Activated T-helper 2 cell treated with anti-CD3 and anti-CD28 coated beads, Interferon-gamma antibody, Interleukin-2, Interleukin-4, amounts not matched to agents 10 μg/mL and 5 μg/mL and 100 μg/mL, durations not matched to agents 14 hours and 24 hours and 36 hours (primary cell): ENCODE results near the gene ATP8B1. TPM values are rescaled to one million over a fixed set of nuclear protein-coding genes. Genes with fewer than 3 reads are reported as not detected.
"Not testable (repeated sequence)": the region's sequence is repeated elsewhere in the genome, so short reads cannot be mapped to it uniquely, and the experiment has no call there.

Experiments
- DNase-seq: peaks from one replicate; pipeline ENCODE4 v3.0.0; 2021; ENCODE audit warnings: low spot score
- H3K27ac Mint-ChIP-seq: one replicate; pipeline ENCODE4 v1.8.0; 2021; ENCODE audit warnings: mixed read lengths
- H3K27me3 Mint-ChIP-seq: one replicate; pipeline ENCODE4 v1.8.0; 2021; ENCODE audit warnings: low read depth, mixed read lengths
- H3K36me3 Mint-ChIP-seq: one replicate; pipeline ENCODE4 v1.8.0; 2021; ENCODE audit warnings: low read depth, mixed read lengths
- H3K4me1 Mint-ChIP-seq: one replicate; pipeline ENCODE4 v1.8.0; 2021; ENCODE audit warnings: low read depth, mixed read lengths
- H3K4me3 Mint-ChIP-seq: one replicate; pipeline ENCODE4 v1.8.0; 2021; ENCODE audit warnings: low read depth, mild to moderate bottlenecking, moderate library complexity, mixed read lengths
- H3K9me3 Mint-ChIP-seq: one replicate; pipeline ENCODE4 v1.8.0; 2021; ENCODE audit warnings: mixed read lengths
- intact Hi-C: fragments of 100-400 bp; cut with micrococcal nuclease; formaldehyde crosslinking; loops from one replicate; pipeline ENCODE4 v1.15.1; 2023
- total RNA-seq: library from RNA; stranded (reverse); gene quantifications from 2 replicates; pipeline ENCODE4 v1.2.3, GENCODE V29; 2022

The ATP8B1 gene
- total RNA-seq, 1 donor from 2014 or later: not detected

DNA sequence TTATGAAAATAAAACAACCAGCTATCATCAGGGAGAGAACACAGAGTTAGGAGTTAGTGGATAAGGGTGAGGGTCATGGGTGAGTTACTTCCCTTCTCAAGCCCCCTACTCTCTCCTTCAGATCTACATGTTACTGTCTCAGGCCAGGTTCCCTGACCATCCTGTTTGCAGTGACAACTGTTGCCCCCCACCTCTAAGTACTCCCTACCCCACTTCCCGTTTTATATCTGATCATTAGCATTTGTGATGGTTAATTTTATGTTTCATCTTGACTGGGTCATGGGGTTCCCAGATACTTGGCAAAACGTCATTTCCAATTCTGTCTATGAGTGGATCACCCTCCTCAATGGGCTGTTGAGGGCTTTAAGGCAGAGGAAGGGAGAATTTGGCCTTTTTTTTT is 32.8 kb upstream of the ATP8B1 start:
- Mint-ChIP-seq H3K9me3 (peaks cover 36% of the 10 kb centered on the region), H3K27ac (no peak overlapping the region), H3K36me3 (peaks cover 3% of the 10 kb centered on the region), H3K4me1 (peaks cover 22% of the 10 kb centered on the region), H3K27me3 (peaks cover 22% of the 10 kb centered on the region), H3K4me3 (no peak overlapping the region)
- intact Hi-C loops: loop anchor here (5.0 kb wide), 2 partner anchors 84 to 1306 kb away; no protein-coding TSS in a partner anchor
- DNase-seq: no peak

- peaks cover 3% of the 10 kb centered on the region for H3K36me3 Mint-ChIP-seq
- no peak overlapping the region for H3K27ac Mint-ChIP-seq
- no peak for DNase-seq
- intact Hi-C loops: loop anchor here (5.0 kb wide), 2 partner anchors 82 to 1308 kb away; no protein-coding TSS in a partner anchor
- peaks cover 40% of the 10 kb centered on the region for H3K9me3 Mint-ChIP-seq
- peaks cover 22% of the 10 kb centered on the region for H3K4me1 Mint-ChIP-seq
- no peak overlapping the region for H3K4me3 Mint-ChIP-seq
- peaks cover 21% of the 10 kb centered on the region for H3K27me3 Mint-ChIP-seq
Measured at GRCh38 chr18:57834616-57835015, 31.5 kb upstream of the ATP8B1 start.

- H3K27me3 Mint-ChIP-seq: peaks cover 19% of the 10 kb centered on the region
- H3K4me3 Mint-ChIP-seq: no peak overlapping the region
- H3K4me1 Mint-ChIP-seq: peaks cover 21% of the 10 kb centered on the region
- peaks cover 35% of the 10 kb centered on the region for H3K9me3 Mint-ChIP-seq
- no peak overlapping the region for H3K27ac Mint-ChIP-seq
- H3K36me3 Mint-ChIP-seq: peaks cover 3% of the 10 kb centered on the region
- no peak for DNase-seq
- intact Hi-C loops: loop anchor here (1.0 kb wide), 1 partner anchor 8 kb away; no protein-coding TSS in a partner anchor
Measured at GRCh38 chr18:57833441-57834101, 30.5 kb upstream of the ATP8B1 start.

GRCh38 chr18:57832730-57833129 is 29.6 kb upstream of the ATP8B1 start:
- intact Hi-C loops: loop anchor here (1.0 kb wide), 1 partner anchor 9 kb away; no protein-coding TSS in a partner anchor
- Mint-ChIP-seq H3K27ac (no peak overlapping the region), H3K27me3 (peaks cover 19% of the 10 kb centered on the region), H3K36me3 (peaks cover 3% of the 10 kb centered on the region), H3K4me1 (peaks cover 14% of the 10 kb centered on the region), H3K4me3 (no peak overlapping the region), H3K9me3 (peaks cover 27% of the 10 kb centered on the region)
- no peak for DNase-seq

GRCh38 chr18:57831597-57832377 is 28.7 kb upstream of the ATP8B1 start:
- H3K4me1 Mint-ChIP-seq: peaks cover 14% of the 10 kb centered on the region
- peaks cover 16% of the 10 kb centered on the region for H3K27me3 Mint-ChIP-seq
- H3K4me3 Mint-ChIP-seq: no peak overlapping the region
- H3K9me3 Mint-ChIP-seq: peaks cover 22% of the 10 kb centered on the region
- peaks cover 3% of the 10 kb centered on the region for H3K36me3 Mint-ChIP-seq
- H3K27ac Mint-ChIP-seq: no peak overlapping the region
- no peak for DNase-seq
- intact Hi-C loops: no loop called here

- no peak for DNase-seq
- Mint-ChIP-seq H3K4me1 (peaks cover 2% of the 10 kb centered on the region), H3K36me3 (no peaks in the 10 kb centered on the region), H3K4me3 (no peak overlapping the region), H3K9me3 (peaks cover 15% of the 10 kb centered on the region), H3K27ac (no peak overlapping the region), H3K27me3 (peaks cover 9% of the 10 kb centered on the region)
- intact Hi-C loops: no loop called here
Measured at GRCh38 chr18:57827646-57828045, 24.5 kb upstream of the ATP8B1 start.

DNA sequence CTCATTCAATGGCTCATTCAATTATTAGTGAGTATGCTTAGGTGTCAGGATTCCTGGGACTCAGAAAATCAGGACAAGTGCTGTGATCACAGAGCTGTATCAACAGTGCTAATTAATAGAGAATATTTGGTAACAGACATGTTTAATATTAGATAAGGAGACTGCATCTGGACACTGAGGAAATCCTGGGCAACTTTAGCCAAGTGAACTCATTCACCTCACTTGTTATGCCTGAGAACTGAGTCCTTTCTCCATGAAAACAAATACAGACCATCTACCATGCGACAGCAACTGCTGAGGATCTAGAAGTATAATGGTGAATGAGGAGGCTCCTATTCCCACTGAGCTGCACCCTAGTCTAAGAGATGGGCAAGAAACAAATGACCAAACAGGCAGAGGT is 23.1 kb upstream of the ATP8B1 start:
- Mint-ChIP-seq H3K4me1 (no peaks in the 10 kb centered on the region), H3K9me3 (peaks cover 4% of the 10 kb centered on the region), H3K36me3 (no peaks in the 10 kb centered on the region), H3K4me3 (no peak overlapping the region), H3K27ac (no peak overlapping the region), H3K27me3 (peaks cover 9% of the 10 kb centered on the region)
- intact Hi-C loops: no loop called here
- DNase-seq: no peak

DNA sequence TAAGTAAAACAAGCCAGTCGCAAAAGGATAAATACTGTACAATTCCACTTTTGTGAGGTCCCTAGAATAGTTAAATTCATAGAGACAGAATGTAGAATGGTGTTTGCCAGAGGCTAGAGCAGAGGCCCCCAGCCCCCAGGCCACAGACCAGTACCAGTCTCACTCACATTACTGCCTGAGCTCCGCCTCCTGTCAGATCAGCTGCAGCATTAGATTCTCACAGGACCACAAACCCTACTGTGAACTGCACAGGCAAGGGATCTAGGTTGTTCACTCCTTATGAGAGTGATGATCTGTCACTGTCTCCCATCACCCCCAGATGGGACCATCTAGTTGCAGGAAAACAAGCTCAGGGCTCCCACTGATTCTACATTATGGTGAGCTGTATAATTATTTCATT is 17.5 kb upstream of the ATP8B1 start:
- H3K27ac Mint-ChIP-seq, H3K36me3 Mint-ChIP-seq, H3K4me3 Mint-ChIP-seq, H3K9me3 Mint-ChIP-seq, intact Hi-C loops, H3K4me1 Mint-ChIP-seq, DNase-seq, H3K27me3 Mint-ChIP-seq: not testable (repeated sequence)

DNA sequence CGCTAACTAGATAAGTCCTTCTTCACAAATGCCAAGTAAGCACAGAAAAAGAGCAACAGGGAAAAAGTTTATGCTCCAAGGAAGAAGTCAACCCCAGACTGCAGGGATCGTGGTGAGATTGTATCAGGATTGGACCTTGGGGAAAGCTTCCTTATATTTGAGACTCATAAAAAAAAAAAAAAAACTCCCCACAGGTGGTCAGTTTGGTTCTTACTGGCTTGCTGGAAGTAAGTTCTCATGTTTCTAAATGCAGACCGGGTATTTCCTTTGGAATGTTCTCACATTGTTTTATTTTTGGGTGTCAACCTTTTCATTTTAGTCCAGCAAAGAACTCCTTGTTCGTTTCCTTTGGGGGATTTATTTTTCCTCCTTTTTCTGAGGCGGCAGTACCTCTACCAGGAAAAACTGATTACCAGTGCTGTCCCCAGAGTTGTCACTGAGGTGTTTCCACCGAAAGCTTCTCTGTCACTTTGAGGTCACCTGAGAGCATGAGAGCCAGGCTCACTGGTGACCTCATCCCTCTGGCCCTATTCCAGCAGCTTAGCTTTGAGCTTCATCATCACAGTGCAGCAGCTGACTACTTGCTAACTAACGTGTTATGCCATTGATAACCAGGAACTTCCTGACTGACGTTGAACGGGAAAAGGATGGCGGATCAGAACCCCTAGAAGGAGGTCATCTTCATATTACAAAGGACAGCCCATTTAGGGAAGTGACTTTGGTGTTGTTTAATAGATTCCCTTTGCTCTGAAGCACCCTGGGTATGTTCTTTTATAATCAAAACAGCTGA is 16.8 kb upstream of the ATP8B1 start:
- intact Hi-C loops: no loop called here
- no peak for DNase-seq
- Mint-ChIP-seq H3K36me3 (no peaks in the 10 kb centered on the region), H3K27me3 (peaks cover 7% of the 10 kb centered on the region), H3K4me1 (no peaks in the 10 kb centered on the region), H3K9me3 (no peaks in the 10 kb centered on the region), H3K27ac (no peak overlapping the region), H3K4me3 (no peak overlapping the region)

- peaks cover 9% of the 10 kb centered on the region for H3K27me3 Mint-ChIP-seq
Measured at GRCh38 chr18:57819119-57819518, 16.0 kb upstream of the ATP8B1 start.

GRCh38 chr18:57816208-57816954 is 13.3 kb upstream of the ATP8B1 start:
- Mint-ChIP-seq H3K9me3 (peaks cover 14% of the 10 kb centered on the region), H3K4me3 (no peak overlapping the region), H3K36me3 (no peaks in the 10 kb centered on the region), H3K4me1 (no peaks in the 10 kb centered on the region), H3K27me3 (peaks cover 9% of the 10 kb centered on the region), H3K27ac (no peak overlapping the region)
- intact Hi-C loops: no loop called here
- DNase-seq: no peak

More at GRCh38 chr18:57819119-57819518, 16.0 kb upstream of the ATP8B1 start:
- H3K4me1 Mint-ChIP-seq: no peaks in the 10 kb centered on the region
- no peak overlapping the region for H3K27ac Mint-ChIP-seq
- H3K36me3 Mint-ChIP-seq: no peaks in the 10 kb centered on the region
- no peak overlapping the region for H3K4me3 Mint-ChIP-seq
- intact Hi-C loops: no loop called here
- no peak for DNase-seq
- peaks cover 2% of the 10 kb centered on the region for H3K9me3 Mint-ChIP-seq

DNA sequence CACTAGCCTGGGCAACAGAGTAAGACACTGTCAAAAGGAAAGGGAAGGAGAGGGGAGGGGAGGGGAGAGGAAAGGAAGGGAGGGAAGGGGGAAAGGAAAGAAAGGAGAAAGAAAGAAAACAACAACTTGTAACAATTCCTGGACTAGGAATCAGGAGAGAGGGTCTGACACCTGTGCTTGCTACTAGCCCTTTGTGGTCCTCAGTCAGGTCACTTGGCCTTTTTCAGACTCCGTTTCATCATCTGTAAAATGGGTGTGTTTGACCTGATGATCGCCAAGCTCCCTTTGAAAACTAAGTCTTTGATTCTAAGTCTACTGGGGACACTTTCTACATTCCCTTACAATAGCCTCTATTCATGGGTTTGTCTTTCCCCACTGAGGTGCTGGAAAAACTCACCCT is 11.4 kb upstream of the ATP8B1 start:
- DNase-seq: no peak
- Mint-ChIP-seq H3K9me3 (peaks cover 17% of the 10 kb centered on the region), H3K27me3 (peaks cover 8% of the 10 kb centered on the region), H3K27ac (no peak overlapping the region), H3K4me3 (no peak overlapping the region), H3K36me3 (no peaks in the 10 kb centered on the region), H3K4me1 (no peaks in the 10 kb centered on the region)
- intact Hi-C loops: no loop called here
